Subcutaneous adipose tissue (tissue), 4 donors: ENCODE data around the gene CORO7. TPM values are rescaled to one million over a fixed set of nuclear protein-coding genes. Genes with fewer than 3 reads are reported as not detected.

Experiments used
- CTCF ChIP-seq: fragments of 450-650 bp; IDR thresholded peaks from one replicate; pipeline ENCODE4 v1.5.1; 2016; ENCODE audit warnings: low read depth, mild to moderate bottlenecking, control low read depth, antibody characterized with exemption, moderate library complexity
- total RNA-seq, 4 donors: library from RNA; depleted of rRNA; stranded (reverse); fragments of >200 nt; gene quantifications; one replicate each; pipeline ENCODE4 v1.1.0, GENCODE V29; 2016

CORO7 gene
- total RNA-seq, 4 donors from 2014 or later, result 15.5 to 40.9 (median 24.7) TPM

DNA sequence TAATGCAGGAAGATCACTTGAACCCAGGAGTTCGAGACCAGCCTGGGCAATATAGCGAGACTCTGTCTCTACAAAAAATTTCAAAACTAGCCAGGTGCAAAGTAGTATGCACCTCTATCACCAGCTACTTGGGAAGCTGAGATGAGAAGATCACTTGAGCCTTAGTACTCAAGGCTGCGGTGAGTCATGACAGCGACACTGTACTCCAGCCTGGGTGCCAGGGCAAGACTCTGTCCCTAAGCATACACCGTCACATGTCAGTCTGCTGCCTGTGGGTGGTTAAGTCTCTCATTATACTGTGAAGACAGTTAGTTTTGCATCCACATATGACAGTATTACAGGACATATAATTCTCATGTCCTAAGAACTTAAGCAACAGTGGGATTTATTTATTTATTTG is 36.3 kb upstream of the CORO7 start:
- TF ChIP-seq CTCF, result no peak

DNA sequence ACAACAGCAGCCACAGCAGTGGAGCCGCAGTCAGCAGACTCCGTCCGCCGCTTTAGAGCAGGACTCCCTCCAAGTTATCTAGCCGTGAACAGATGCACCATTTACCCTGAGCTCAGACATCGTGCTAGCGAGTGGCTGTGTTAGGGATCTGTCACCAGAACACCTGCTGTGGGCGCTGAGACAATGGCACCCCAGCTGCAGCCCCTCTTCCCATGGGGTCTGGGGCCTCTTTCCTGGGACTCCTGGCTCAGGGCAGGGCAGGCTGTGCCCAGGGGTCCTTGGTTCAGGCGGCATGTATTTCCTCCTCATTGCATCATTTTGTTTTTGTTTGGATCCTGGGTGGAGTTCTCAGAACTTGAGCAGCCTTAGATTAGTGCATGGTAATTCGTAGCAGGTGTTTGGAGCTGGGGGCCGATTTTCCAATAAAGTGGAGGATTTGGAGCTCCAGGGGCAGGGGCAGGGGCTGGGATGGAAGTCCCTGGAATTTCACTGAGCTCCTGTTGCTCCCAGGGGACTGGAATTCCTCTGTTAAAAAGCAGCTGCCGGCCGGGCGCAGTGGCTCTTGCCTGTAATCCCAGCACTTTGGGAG is 34.6 kb upstream of the CORO7 start:
- no peak for TF ChIP-seq CTCF

- no peak for TF ChIP-seq CTCF
These were observed 34.0 kb upstream of the CORO7 start for GRCh38 chr16:4450430-4450829.

DNA sequence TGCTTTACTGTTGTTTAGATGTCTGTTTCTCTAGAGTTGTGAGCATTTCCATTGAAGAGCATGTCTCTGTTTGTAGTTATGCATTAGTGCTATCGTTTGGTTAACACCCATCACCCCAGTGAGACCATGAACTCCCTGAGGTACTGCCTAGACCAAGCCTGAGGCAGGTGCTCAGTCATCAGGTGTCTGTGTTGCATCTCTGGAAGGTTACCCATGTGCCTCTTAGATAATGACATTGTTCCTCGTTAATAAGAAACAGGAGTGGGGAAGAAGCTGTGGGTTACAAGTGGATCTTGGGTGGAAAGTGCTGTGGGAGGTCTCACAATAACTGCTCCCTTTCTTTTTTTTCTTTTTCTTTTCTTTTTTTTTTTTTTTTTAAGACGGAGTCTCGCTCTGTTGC is 27.6 kb upstream of the CORO7 start:
- no peak for TF ChIP-seq CTCF

GRCh38 chr16:4443271-4443670 is 26.9 kb upstream of the CORO7 start:
- TF ChIP-seq CTCF, result no peak

GRCh38 chr16:4442371-4442770 is 26.0 kb upstream of the CORO7 start:
- TF ChIP-seq CTCF, result no peak

DNA sequence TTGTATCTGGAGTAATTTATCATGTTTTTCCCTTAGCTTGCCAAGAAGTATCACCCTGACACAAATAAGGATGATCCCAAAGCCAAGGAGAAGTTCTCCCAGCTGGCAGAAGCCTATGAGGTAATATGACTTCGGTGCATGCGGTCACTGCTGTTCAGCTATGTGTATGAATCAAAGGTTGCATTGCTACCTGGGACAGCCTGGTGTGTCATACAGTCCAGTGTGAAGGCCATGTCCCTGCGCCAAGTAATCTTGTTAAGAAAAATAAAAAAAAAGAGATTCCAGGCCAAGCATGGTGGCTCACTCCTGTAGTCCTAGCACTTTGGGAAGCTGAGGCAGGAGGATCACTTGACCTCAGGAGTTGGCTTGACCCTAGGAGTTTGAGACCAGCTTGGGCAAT is 21.0 kb upstream of the CORO7 start:
- TF ChIP-seq CTCF, result no peak
